Caki2 (cell line): ENCODE measurements around the gene RGS6. TPM values are rescaled to one million over a fixed set of nuclear protein-coding genes. Genes with fewer than 3 reads are reported as not detected.

Source experiments
- DNase-seq: peaks from one replicate; pipeline ENCODE4 v3.0.0-alpha.2; 2015; ENCODE audit warnings: low read depth
- in situ Hi-C: cut with HindIII; loops from 2 replicates; pipeline ENCODE4 v1.10.0; 2016; ENCODE audit warnings: low sequenced_read_pairs, low pct_unique_long_range_greater_than_20kb, mixed read lengths
- total RNA-seq: library from RNA; depleted of rRNA; stranded (reverse); fragments of >200 nt; shearing (Covaris generic); gene quantifications from 2 replicates; pipeline ENCODE4 v1.2.3, GENCODE V29; 2014; ENCODE audit warnings: low replicate concordance

The RGS6 gene
- total RNA-seq, 1 experiment from 2014 or later = not detected

DNA sequence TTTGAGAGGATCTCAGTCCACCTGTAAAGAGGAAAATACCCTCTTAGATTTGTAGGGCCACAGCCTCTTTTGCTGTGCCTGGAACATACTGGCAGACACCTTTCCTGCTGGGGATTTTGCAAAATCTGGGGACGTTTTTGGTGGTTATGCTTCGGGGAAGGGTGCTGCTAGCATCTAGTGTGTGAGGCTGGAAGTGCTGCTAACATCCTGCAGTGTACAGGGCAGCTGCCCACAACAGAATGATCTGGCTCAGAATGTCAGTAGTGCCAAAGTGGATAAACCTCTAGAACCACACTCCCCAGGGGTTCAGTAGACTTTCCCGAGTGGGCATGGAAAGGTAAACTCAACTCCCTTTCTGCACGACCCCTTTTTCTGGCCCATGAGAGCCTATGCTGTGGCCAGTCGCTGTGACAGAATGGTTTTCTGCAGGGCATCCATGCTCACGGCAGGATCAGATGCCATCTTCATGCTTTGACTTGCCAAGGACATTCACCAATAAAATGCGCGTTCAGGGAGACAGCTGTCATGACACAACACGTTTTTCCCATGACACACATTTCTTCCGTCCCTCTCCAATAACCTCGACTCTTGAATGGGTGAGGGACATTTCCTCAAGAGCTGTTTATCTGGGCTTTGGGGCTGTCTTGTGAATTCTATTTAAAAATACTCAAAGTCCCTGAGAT is 240.9 kb downstream of the RGS6 start:
- DNase-seq = no peak
- in situ Hi-C loops = no loop called here

DNA sequence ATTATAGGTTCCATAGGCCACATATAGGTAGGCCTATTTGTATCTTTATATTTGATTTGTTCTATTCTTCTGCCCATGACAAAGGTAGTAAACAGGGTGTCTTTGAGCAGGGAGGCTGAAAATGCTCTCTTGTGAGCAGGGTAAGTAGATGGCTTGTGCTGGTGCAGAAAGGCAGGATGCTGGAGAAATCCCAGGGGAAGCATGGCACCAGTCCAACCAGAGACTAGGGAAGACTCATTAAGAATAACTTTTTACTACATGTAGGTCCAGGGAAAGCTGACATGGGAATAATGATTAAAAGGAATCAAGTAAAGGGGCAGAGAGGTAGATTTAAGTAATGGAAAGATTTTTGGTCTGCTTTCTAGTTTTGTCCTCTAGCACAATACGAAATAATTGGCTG is 245.0 kb downstream of the RGS6 start:
- in situ Hi-C loops = no loop called here

DNA sequence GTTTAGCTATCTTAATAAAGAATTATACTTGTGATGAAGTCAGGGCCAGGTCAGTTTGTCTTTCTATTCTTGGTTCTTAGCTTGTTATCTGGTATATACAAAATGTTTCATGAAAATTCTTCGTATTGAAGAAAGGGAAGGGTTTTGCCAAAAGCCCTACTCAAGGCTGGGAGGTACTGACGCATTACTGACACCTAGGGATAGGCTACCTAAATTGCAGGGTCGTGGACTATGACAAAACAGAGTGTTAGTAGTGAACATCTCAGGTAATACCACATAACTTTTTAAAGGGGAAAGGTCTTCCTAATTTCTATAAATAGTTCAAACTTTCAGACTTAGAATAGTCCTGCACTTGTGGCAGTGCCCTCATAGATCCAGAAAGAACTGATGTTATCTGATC is 246.3 kb downstream of the RGS6 start:
- in situ Hi-C loops = no loop called here

More for the DNA sequence above, 245.0 kb downstream of the RGS6 start:
- DNase-seq = no peak

DNA sequence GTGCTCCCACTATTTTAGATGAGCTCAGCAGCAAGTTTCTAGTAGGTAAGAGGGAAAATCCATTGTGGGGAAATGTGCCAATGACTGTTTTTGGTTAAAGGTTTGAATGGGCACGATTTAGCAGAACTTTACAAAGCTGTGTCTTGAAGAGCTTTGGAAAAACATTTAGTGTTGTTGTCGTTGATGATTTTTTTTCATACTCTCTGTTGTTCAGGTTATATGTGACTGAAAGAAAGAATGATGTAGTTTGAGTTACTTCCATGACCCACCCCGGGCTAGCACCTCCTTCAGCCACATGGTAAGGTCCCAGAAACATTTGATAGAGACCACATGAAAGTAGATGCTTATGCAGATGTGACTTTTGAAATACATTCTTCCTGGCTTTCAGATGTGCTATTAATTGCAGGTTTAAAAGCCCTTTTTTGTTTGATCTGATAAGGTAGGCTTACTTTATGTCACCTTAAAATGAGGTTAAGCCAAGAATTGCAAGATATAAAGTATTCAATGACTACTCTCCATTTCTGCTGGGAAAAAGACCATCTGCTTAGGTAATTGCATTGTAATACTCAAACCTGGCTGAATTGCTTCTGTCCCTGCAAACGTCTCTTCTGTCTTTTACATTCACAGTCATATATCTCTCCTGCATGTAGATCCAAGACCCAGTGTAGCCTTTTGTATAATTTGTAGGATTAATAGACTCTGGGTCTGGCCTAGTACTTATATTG is 250.6 kb downstream of the RGS6 start:
- in situ Hi-C loops = no loop called here
- no peak for DNase-seq

More for the DNA sequence above, 246.3 kb downstream of the RGS6 start:
- no peak for DNase-seq

DNA sequence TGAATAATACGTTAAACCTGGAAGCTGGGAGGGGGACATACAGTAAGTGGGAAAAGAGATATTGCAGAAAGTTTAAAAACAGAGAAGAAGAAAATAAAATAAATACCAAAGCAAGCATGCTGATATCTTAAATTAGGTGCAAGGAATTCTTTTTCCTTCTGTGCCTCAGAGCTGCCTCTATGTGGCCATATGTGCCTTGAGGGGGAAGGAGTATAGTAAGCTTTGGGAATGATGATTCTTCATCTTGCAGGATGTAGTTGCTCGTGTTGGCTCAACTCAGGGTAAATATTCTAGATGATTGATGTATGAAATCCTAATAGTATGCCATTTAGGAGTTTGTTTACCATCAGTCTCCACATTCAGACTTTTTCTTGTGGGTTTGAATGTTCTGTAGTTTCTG is 251.4 kb downstream of the RGS6 start:
- no peak for DNase-seq
- in situ Hi-C loops = no loop called here

DNA sequence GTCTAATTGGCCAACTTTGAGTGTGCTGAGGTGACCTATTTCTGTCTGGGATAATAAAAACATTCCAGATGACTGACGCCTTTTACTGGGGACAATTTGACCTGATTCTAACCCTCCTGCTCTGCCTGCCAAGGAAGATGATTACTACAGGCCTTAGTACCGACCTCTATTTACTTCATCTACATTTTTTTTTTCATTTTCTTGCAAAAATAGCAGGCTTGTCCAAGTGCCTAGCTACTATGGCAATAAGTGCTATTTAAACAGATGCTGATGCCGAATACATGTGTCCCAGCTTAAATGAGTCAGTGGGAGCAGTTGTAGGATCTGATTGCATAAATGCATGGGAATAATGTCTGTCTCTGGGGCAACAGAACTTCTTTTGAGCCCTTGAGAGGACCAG is 254.3 kb downstream of the RGS6 start:
- in situ Hi-C loops = no loop called here
- no peak for DNase-seq

DNA sequence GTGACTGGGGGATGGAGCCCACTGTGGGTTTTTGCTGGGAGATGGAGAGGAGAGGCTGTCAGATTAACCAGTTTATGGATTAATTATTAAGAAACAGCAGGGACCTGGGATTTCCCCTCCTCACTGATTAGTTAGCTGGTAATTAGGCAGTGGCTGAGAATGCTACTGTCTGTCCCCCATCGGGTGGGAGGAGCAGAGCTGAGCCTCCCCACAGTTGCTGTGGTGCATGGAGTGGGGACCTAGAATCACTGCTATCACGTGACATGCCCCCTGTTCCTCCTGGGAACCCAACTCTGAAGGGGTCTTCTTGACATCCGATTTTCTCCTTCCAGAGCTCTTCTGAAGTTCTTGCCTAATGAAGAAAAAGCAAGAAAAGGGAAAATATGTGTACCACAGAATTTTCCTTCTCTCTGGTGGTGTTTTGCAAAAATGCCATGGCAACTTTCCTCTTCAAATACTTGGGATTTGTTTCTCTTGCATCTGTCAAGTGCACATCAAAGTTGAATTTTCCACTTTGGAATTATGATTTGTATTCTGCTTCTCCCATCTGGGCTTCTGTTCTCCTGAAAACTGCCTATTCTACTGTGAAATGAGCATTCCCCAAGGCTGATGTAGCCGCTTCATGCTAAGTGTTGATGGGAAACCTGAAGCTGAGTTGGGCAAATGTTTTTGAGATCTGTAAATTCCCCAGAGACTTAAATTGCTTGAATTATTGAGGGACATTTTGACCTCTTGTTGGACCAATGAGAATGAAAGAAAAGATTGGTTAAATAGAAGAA is 264.2 kb downstream of the RGS6 start:
- no peak for DNase-seq
- in situ Hi-C loops = no loop called here

DNA sequence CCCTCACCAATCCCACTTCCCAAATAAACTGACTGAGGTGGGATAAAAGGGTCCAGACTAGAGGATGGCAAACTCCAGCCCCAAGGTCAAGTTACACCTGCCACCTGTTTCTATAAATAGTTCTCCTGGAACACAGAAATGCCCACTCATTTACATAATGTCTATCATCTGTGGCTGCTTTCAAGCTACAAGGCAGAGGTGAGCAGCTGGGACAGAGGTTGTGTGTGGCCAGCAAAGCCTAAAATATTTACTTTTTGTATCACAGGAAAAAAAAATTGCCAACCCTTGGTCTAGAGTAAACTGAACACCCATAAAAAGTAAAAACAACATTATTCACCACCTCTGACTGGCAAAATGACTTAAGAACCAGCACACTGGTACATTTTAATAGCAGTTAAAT is 269.4 kb downstream of the RGS6 start:
- in situ Hi-C loops = no loop called here
- DNase-seq = no peak

DNA sequence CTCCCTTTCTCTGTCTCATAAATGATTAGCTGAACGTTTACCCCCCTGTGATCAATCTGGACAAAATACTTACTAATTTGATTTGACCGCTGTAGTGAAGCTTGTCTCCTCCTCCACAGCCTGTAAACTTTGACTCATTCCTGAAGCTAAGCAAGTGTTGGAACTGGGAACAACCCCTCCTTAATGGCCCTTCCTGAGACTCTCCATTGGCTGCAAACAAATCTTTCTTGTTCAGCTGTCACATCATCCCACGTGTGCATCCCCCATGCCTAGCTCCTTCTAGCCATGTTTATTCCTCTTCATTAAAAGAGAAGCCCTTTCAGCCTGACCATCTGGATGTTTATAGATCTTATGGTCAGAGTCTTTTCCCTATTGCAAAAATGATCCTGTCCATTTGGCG is 281.2 kb downstream of the RGS6 start:
- in situ Hi-C loops = no loop called here
- DNase-seq = no peak

DNA sequence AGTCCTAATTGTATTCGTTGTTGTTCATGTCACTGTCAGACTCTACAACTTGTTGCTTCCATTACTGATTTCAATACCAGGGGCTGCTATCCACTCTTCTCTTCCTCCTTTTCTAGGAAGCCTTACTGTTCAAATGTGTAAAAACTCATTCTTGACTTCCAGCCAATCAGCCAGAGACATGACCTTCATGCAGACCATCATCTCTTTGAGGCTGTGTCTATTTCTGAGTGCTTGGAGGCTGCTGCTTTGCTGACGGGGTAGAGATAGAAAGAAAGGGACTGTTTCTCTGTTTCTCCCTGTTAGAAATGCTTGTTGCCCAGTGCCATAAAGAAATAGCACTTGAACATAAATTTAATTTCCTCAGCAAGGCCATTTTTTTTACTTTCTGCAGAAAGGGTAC is 282.9 kb downstream of the RGS6 start:
- in situ Hi-C loops = no loop called here
- DNase-seq = no peak

DNA sequence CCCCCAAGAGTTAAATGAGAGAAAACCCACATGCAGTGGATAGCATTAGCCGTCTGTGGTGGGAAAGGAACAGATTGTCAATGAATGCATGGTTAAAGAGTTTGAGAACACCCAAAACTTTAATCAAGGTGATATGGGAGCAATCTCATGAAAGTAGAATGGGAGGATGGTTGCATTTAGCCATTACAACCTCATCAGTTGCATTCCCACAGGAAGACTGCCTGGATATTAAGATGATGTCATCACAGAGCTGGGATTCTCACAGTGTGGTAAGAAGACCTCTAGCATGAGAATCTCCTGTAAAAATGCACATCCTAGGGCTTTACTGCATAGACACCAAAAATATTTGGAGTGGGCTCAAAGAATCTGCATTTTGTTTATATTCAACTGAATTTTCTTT is 284.9 kb downstream of the RGS6 start:
- in situ Hi-C loops = no loop called here
- DNase-seq = no peak

DNA sequence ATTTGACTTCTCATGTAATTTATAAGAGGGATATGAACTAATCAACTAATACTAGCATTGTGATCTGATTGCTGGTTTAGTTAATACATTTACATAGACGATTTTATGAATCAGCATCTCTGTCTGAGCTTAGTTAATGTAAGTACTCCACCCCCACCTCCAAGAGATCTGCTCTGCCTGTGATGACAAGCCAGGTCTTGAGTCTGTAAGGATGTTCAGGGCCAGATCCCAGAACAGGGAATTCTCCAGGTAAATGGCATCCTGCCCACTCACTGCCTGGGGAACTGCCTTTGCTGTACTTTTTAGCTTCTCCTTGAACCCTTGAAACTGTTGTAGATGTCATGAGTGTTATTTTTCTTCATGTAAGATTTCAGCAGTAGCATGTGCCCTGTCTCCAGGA is 289.8 kb downstream of the RGS6 start:
- in situ Hi-C loops = no loop called here
- no peak for DNase-seq

DNA sequence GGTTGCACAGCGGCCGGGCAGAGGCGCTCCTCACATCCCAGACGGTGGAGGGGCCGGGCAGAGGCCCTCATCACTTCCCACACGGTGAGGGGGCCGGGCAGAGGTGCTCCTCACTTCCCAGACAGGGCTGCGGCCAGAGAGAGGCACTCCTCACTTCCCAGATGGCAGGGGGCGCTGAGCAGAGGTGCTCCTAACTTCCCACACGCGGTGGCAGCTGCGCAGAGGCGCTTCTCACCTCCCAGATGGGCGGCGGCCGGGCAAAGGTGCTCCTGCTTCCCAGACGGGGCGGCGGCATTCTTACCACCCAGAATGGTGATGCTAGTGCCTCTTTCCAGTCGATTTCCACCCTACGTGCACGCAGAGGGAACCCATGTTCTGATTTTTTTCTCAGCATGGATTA is 304.4 kb downstream of the RGS6 start:
- DNase-seq = no peak
- in situ Hi-C loops = no loop called here

DNA sequence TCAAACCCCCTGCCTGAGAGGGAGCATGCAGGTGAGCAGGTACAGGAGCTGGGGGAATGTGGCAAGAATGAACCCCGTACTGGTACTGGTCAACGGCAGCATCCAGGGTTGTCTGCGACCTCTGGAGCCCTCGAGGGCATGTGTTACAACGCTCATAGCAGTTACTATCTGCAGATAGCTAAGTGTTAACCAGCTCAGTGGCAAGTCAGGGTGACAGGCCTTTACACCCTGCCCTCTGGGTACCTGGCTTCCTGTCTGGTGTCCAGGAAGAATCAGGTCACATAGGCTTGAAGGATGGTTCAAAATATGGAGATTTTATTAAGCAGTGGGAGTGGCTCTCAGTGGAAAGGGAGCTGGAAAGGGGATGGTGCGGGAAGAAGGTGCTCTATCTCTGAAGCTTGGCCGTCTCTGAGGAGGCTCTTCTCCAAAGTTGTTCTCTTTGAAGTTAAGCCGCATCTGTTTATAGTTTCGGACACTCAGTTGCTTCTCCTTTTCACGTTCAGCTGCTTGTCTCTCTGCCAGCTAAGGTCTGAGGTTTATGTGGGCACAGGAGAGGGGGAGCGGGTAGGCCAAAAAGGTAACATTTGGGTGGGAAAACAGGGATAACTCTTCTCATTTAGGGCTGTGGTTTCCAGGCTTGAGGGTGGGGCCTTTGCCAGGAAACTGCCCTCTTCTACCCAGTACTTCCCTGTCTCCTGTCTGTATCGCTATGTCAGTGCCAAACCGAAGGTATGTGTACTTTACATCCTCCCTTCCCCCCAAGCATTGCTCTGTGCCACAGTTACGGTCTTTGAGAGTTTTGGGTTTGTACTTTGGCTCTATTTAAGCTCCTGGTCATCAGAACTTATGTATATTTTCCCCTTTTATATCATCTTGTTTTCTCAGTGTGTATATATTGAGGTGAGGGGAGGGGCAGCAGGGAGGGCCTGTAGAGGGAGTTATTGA is 305.8 kb downstream of the RGS6 start:
- in situ Hi-C loops = no loop called here
- no peak for DNase-seq

DNA sequence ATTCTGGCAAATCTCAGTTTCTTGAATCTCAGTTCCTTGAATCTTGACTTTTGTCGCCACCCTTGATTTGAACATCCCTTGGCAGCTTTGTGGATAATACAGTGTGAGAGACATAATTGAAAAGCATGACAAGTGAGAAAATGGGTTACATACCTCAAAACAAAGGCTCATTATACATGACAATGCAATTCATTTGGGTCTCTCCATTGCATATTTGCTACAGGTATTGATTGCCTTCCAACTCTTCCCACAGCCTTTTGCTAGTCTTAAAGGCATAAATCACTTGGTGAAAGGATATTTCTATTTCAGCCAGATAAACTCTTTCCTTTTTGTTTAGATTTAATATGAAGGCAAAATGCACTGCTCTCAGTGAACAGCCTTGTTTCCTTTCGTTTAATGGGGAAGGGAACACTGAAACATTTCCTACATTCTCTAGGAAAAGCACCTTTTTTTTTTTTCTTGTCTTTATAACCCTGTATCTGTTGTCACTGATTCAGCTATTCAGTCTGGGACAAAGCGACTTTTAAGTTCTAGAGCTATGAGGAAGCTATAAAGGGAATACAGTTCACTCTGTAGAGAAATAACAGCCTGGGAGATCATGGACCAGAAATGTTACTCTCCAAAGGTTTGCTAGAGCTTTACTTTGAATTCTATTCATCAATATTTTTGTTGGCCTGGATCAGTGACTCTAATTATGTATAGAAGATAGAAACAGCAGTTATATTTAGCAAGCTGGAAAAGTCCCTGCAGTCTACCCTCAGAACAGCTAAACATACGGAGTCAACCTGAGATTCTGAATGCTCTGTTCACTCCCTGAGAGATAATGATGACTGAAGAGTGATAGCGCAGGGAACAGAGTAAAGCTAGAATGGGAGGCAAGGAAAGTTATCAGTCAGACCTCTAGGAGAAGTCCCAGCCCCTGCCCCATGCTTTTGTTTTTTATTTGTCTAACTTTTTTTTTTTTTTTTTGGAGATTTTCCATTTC is 311.4 kb downstream of the RGS6 start:
- DNase-seq = no peak
- in situ Hi-C loops = no loop called here

DNA sequence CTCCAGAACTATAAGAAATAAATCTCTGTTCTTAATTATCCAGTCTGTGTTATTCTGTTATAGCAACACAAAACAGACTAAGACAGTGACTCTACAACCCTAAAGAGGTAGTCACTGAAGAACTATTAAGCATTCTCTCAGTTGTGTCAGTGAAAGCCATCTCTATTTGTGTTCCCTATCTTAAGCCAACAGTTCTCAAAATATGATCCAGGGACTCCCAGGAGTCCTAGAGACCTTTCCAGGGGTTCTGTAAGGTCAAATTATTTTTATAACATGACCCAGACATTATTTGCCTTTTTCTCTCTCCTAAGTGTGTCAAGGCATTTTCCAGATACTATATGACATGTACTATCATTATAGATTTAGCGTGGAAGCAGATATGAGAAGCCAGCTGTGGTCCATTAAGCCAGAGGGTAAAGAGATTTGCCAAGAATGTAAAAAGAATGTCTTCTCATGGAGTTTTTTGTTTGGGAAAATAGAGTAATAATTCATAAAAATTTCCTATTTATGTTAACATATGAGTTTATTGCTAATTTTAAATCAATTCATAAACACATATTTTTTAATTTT is 315.8 kb downstream of the RGS6 start:
- in situ Hi-C loops = no loop called here
- no peak for DNase-seq

DNA sequence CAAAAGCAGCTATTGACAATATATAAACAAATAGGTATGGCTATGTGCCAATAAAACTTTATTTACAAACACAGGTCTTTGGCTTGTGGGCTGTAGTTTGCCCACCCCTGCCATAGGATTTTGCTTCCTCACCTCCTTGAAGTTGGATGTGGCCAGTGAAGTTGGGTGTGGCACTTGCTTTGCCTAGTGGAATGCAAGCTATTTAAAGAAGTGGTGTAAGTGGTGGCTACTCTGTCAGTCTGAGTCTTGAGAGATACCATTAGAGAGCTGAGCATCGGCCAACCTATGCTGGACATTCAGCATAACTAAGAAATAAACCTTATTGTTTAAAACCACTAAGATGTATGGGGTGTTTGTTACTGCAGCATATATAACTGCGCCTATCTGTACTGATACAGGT is 321.3 kb downstream of the RGS6 start:
- DNase-seq = no peak
- in situ Hi-C loops = no loop called here
